Kidney epithelial cell (primary cell): ENCODE data around the gene CTBP2. TPM values are rescaled to one million over a fixed set of nuclear protein-coding genes. Genes with fewer than 3 reads are reported as not detected.
A peak's percentile ranks its signal among the peaks of the same experiment; 100 is the strongest.

Source experiments
- DNase-seq: peaks from one replicate; pipeline ENCODE4 v3.0.0-alpha.2; 2010; ENCODE audit warnings: low read depth
- H3K27me3 ChIP-seq: 2 replicates; pipeline ENCODE4 v1.6.0; 2011; ENCODE audit warnings: low read length; ENCODE audit not compliant: control insufficient read depth, insufficient read depth
- H3K36me3 ChIP-seq: 2 replicates; pipeline ENCODE4 v1.5.1; 2011; ENCODE audit warnings: low read length; ENCODE audit not compliant: control insufficient read depth, insufficient read depth
- H3K4me3 ChIP-seq: 2 replicates; pipeline ENCODE4 v1.5.1; 2011; ENCODE audit warnings: low read depth, mild to moderate bottlenecking, control low read depth, low read length
- CTCF ChIP-seq: IDR thresholded peaks from 2 replicates; pipeline ENCODE4 v1.5.1; 2011; ENCODE audit warnings: mild to moderate bottlenecking, moderate library complexity, low read length, control low read depth, inconsistent platforms; ENCODE audit not compliant: insufficient read depth, poor library complexity, severe bottlenecking
- total RNA-seq: library from RNA; depleted of rRNA; stranded (reverse); fragments of >200 nt; gene quantifications from 2 replicates; pipeline ENCODE4 v1.2.3, GENCODE V29; 2015

CTBP2 gene
- total RNA-seq, 1 donor from 2014 or later: 136 TPM

GRCh38 chr10:125064681-125065492 lies 95.5 kb downstream of the CTBP2 start:
- no peak overlapping the region for H3K4me3 ChIP-seq
- TF ChIP-seq CTCF: no peak

DNA sequence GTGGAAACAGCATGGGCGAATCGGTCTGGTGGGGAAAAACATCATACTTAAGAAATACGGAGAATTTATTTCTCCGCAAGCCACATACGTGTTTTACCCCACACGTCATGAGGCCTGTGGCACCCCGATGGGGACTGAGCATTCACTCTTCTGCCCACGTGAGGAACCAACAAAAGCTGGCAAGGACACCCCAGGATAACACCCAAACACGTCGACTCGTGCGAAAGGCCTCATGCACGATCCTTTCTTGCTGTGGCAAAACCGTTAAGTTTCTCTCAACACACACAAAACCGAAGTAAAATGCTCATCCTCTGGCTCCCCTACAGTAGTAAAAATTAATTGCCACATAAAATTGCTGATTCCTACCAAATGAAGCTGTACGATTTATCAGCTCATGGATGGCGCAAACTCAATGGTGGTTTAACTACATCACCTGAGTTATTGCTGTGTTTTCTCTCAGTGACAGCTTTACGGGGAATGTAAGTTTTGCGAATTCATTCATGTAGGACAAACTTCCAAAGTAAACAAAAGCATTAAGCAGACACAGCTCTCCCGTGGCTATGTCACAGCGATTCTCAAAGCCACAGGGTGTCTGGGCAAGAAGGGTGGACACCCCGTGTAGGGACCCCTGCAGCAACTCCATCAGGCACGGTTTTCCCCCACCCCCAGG lies 97.0 kb downstream of the CTBP2 start:
- TF ChIP-seq CTCF: no peak
- no peaks in the 10 kb centered on the region for H3K27me3 ChIP-seq
- H3K36me3 ChIP-seq: no peaks in the 10 kb centered on the region
- DNase-seq: no peak
- H3K4me3 ChIP-seq: no peak overlapping the region

More at GRCh38 chr10:125064681-125065492, 95.5 kb downstream of the CTBP2 start:
- no peaks in the 10 kb centered on the region for H3K36me3 ChIP-seq
- H3K27me3 ChIP-seq: no peaks in the 10 kb centered on the region
- DNase-seq: peak; percentile 94

GRCh38 chr10:125062914-125063230 lies 97.5 kb downstream of the CTBP2 start:
- no peak for DNase-seq
- H3K27me3 ChIP-seq: no peaks in the 10 kb centered on the region
- no peaks in the 10 kb centered on the region for H3K36me3 ChIP-seq
- no peak for TF ChIP-seq CTCF
- no peak overlapping the region for H3K4me3 ChIP-seq

DNA sequence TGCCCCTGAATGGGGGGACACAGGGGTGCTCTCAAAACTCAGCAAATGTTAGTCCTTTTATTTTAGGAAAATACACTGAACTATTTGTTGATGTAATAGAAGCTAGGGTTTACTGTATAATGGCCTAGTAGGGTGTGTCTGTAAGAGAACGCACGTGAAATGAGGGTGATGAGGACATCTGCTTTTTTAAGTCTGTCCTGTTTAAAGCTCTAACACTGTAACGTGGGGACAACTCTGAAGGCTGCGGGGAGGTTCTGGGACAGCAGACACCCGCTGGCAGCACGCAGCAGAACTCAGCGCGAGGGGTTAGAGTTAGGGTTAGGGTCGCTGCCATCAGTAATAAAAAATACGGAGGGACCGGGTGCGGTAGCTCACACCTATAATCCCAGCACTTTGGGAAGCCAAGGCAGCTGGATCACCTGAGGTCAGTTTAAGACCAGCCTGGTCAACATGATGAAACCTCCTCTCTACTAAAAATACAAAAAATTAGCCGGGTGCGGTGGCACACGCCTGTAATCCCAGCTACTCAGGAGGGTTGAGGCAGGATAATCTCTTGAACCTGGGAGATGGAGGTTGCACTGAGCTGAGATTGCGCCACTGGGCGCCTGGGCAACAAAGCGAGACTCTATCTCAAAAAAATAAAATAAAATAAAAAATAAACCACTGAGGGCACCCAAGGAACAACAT lies 98.0 kb downstream of the CTBP2 start:
- no peak overlapping the region for H3K4me3 ChIP-seq
- H3K36me3 ChIP-seq: no peaks in the 10 kb centered on the region
- H3K27me3 ChIP-seq: no peaks in the 10 kb centered on the region
- DNase-seq: no peak
- TF ChIP-seq CTCF: no peak

GRCh38 chr10:125061557-125062226 lies 98.7 kb downstream of the CTBP2 start:
- no peaks in the 10 kb centered on the region for H3K27me3 ChIP-seq
- H3K36me3 ChIP-seq: no peaks in the 10 kb centered on the region
- DNase-seq: no peak
- H3K4me3 ChIP-seq: no peak overlapping the region
- no peak for TF ChIP-seq CTCF
